HUES64 (cell line): ENCODE results near the gene JTB.

Source experiments
- H3K27ac ChIP-seq: 2 replicates; pipeline ENCODE4 v1.7.0; 2013; ENCODE audit warnings: low read depth, low read length, inconsistent platforms
- H3K27me3 ChIP-seq: 2 replicates; pipeline ENCODE4 v1.6.1; 2013; ENCODE audit warnings: mild to moderate bottlenecking, low read length; ENCODE audit not compliant: insufficient read depth
- H3K36me3 ChIP-seq: 2 replicates; pipeline ENCODE4 v1.6.1; 2013; ENCODE audit warnings: mild to moderate bottlenecking, low read length; ENCODE audit not compliant: insufficient read depth
- H3K4me1 ChIP-seq: 2 replicates; pipeline ENCODE4 v1.6.1; 2013; ENCODE audit warnings: mild to moderate bottlenecking, low read length, moderate library complexity; ENCODE audit not compliant: insufficient read depth
- H3K4me3 ChIP-seq: 2 replicates; pipeline ENCODE4 v1.5.1; 2013; ENCODE audit warnings: mild to moderate bottlenecking, low read length, moderate library complexity
- H3K9ac ChIP-seq: 2 replicates; pipeline ENCODE4 v1.6.1; 2013; ENCODE audit warnings: mild to moderate bottlenecking, low read depth, low read length
- H3K9me3 ChIP-seq: 2 replicates; pipeline ENCODE4 v1.6.1; 2013; ENCODE audit warnings: low read depth, low read length; ENCODE audit not compliant: insufficient read depth
- WGBS: fragments of 150-250, 120-280 bp; methylation state at CpG from one replicate; pipeline ENCODE4 v1.1.7; 2013; ENCODE audit warnings: missing lambda C conversion rate; 5-methylcytosine and 5-hydroxymethylcytosine counted together

The JTB gene

GRCh38 chr1:153962088-153963029 lies 15.1 kb downstream of the JTB start:
- H3K36me3 ChIP-seq: peaks cover 27% of the 10 kb centered on the region
- H3K9ac ChIP-seq: peak overlapping the region; percentile 93
- 11% methylated on average over 15 of the region's 16 CpGs for WGBS
- no peaks in the 10 kb centered on the region for H3K9me3 ChIP-seq
- peak overlapping the region; percentile 94 for H3K4me3 ChIP-seq
- H3K27ac ChIP-seq: peak overlapping the region; percentile 100
- peaks cover 10% of the 10 kb centered on the region for H3K4me1 ChIP-seq
- H3K27me3 ChIP-seq: no peaks in the 10 kb centered on the region

GRCh38 chr1:153961421-153961820 lies 16.1 kb downstream of the JTB start:
- Histone ChIP-seq H3K36me3 (peaks cover 27% of the 10 kb centered on the region), H3K27ac (peak overlapping the region; percentile 100; the same call in 1 of the 2 replicates), H3K4me1 (peaks cover 18% of the 10 kb centered on the region), H3K27me3 (no peaks in the 10 kb centered on the region), H3K9ac (peak overlapping the region; percentile 93), H3K9me3 (no peaks in the 10 kb centered on the region), H3K4me3 (peak overlapping the region; percentile 94)
- 86% methylated on average over 4 of the region's 4 CpGs for WGBS

GRCh38 chr1:153960206-153960605 lies 17.3 kb downstream of the JTB start:
- Histone ChIP-seq H3K27me3 (no peaks in the 10 kb centered on the region), H3K9me3 (no peaks in the 10 kb centered on the region), H3K4me1 (peaks cover 18% of the 10 kb centered on the region), H3K9ac (no peak overlapping the region), H3K36me3 (peaks cover 27% of the 10 kb centered on the region), H3K4me3 (no peak overlapping the region), H3K27ac (no peak overlapping the region)
- whole genome bisulfite sequencing: 93% methylated on average over 11 of the region's 11 CpGs

- 73% methylated on average over 3 of the region's 3 CpGs for whole genome bisulfite sequencing
- no peak overlapping the region for H3K9ac ChIP-seq
- H3K36me3 ChIP-seq: peaks cover 30% of the 10 kb centered on the region
- no peak overlapping the region for H3K4me3 ChIP-seq
- H3K27ac ChIP-seq: peak overlapping the region; percentile 43; the same call in 1 of the 2 replicates
- H3K4me1 ChIP-seq: peaks cover 18% of the 10 kb centered on the region
- no peaks in the 10 kb centered on the region for H3K9me3 ChIP-seq
- no peaks in the 10 kb centered on the region for H3K27me3 ChIP-seq
Observed at GRCh38 chr1:153959454-153959853, 18.0 kb downstream of the JTB start.

GRCh38 chr1:153958961-153959260 lies 18.6 kb downstream of the JTB start:
- H3K27ac ChIP-seq: peak overlapping the region; percentile 43; the same call in 1 of the 2 replicates
- peaks cover 18% of the 10 kb centered on the region for H3K4me1 ChIP-seq
- H3K9me3 ChIP-seq: no peaks in the 10 kb centered on the region
- peaks cover 36% of the 10 kb centered on the region for H3K36me3 ChIP-seq
- H3K4me3 ChIP-seq: peak overlapping the region; percentile 26
- WGBS: 59% methylated on average over 4 of the region's 4 CpGs
- H3K27me3 ChIP-seq: no peaks in the 10 kb centered on the region
- H3K9ac ChIP-seq: no peak overlapping the region

- Histone ChIP-seq H3K36me3 (peaks cover 41% of the 10 kb centered on the region), H3K27me3 (no peaks in the 10 kb centered on the region), H3K4me1 (peaks cover 18% of the 10 kb centered on the region), H3K9me3 (no peaks in the 10 kb centered on the region), H3K27ac (peak within 1 kb of the TSS; percentile 86), H3K4me3 (peak within 1 kb of the TSS; percentile 94), H3K9ac (peak within 1 kb of the TSS; percentile 87)
- under 1% methylated on average over 75 of the region's 75 CpGs for WGBS
Observed at GRCh38 chr1:153958111-153958960, 19.1 kb downstream of the JTB start, which contains the start of gene CRTC2. Gene CRTC2, minus strand, starts transcription at chr1:153958612. Its CDS starts 115 bp downstream, at chr1:153958497.

- Histone ChIP-seq H3K27ac (peak overlapping the region; percentile 86), H3K27me3 (no peaks in the 10 kb centered on the region), H3K36me3 (peaks cover 44% of the 10 kb centered on the region), H3K9me3 (no peaks in the 10 kb centered on the region), H3K4me1 (peaks cover 18% of the 10 kb centered on the region), H3K9ac (peak overlapping the region; percentile 87), H3K4me3 (peak overlapping the region; percentile 94)
- 1% methylated on average over 13 of the region's 13 CpGs for WGBS
Observed at GRCh38 chr1:153957744-153958110, 19.7 kb downstream of the JTB start.

- Histone ChIP-seq H3K9me3 (no peaks in the 10 kb centered on the region), H3K27ac (peak overlapping the region; percentile 86), H3K9ac (peak overlapping the region; percentile 87), H3K36me3 (peaks cover 50% of the 10 kb centered on the region), H3K4me1 (peaks cover 18% of the 10 kb centered on the region), H3K4me3 (peak overlapping the region; percentile 94), H3K27me3 (no peaks in the 10 kb centered on the region)
- 39% methylated on average over 5 of the region's 6 CpGs for WGBS
Observed at GRCh38 chr1:153956997-153957715, 20.3 kb downstream of the JTB start.

GRCh38 chr1:153954826-153955225 lies 22.6 kb downstream of the JTB start:
- Histone ChIP-seq H3K4me3 (no peak overlapping the region), H3K9me3 (no peaks in the 10 kb centered on the region), H3K36me3 (peaks cover 52% of the 10 kb centered on the region), H3K27ac (no peak overlapping the region), H3K27me3 (no peaks in the 10 kb centered on the region), H3K9ac (no peak overlapping the region), H3K4me1 (peaks cover 9% of the 10 kb centered on the region; the same call in 1 of the 2 replicates)
- 97% methylated on average over 10 of the region's 10 CpGs for WGBS

- peaks cover 9% of the 10 kb centered on the region; the same call in 1 of the 2 replicates for H3K4me1 ChIP-seq
- H3K27ac ChIP-seq: no peak overlapping the region
- no peak overlapping the region for H3K9ac ChIP-seq
- WGBS: 92% methylated on average over 4 of the region's 4 CpGs
- peaks cover 52% of the 10 kb centered on the region for H3K36me3 ChIP-seq
- H3K9me3 ChIP-seq: no peaks in the 10 kb centered on the region
- H3K4me3 ChIP-seq: no peak overlapping the region
- no peaks in the 10 kb centered on the region for H3K27me3 ChIP-seq
Observed at GRCh38 chr1:153953859-153954365, 23.6 kb downstream of the JTB start.
